ENCODE data around the gene LDB2. TPM values are rescaled to one million over a fixed set of nuclear protein-coding genes. Genes with fewer than 3 reads are reported as not detected.

LDB2 gene
- total and polyA plus RNA-seq, 2 of the 8 experiments (the other 6 are each of a cell fraction or from before 2014, with no cell fraction given), result 57.0 to 140 TPM

DNA sequence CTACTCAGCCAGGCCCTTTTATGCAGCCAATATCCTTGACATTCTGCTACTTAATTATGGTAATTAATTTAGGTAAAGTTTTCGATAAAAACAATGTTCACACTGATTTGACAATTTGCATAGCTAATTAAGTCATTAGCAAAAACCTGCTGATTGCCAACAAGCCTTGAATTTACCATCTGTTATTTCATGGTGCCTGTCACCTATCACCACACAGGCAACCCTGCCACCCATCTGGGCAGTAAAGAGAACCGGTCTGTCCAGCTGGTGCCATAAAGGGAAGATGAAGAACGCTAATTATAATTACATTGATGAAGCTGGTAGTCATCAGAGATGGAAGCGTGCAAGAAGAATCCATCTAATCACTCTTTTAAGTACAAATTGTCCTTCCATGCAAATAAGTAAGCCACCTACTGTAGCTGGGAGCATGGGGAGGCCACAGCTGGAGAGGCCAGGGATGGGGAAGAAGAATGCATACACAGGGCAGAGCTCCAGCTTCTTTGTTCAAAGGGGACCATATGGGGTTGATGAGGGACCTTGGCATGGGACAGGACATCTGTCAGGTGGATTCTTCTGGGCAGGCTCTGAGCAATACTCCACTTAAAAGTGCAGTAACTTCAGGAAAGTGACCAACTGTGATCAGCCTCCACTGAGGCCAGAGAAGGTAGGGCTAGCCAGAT lies 394.9 kb downstream of the LDB2 start:
- H3K27ac ChIP-seq (ENCODE audit: low read depth, low read length), result no peak overlapping the region
- no peak overlapping the region for H4K8ac ChIP-seq (ENCODE audit: extremely low read depth, insufficient read depth, low read length)
- H2BK120ac ChIP-seq (replicated peaks; ENCODE audit: low read depth, low read length), result no peak overlapping the region
- no peaks in the 10 kb centered on the region for H3K27me3 ChIP-seq (replicated peaks in 1 of 4; ENCODE audit: control insufficient read depth in 3 of 4, extremely low read depth in 1 of 4, insufficient read depth in 3 of 4, low read length in 3 of 4)
- H4K5ac ChIP-seq (ENCODE audit: insufficient read length, low read depth, low read length), result no peak overlapping the region
- H3K9me3 ChIP-seq (ENCODE audit: insufficient read depth in 2 of 2, low read depth in 1 of 2, low read length in 1 of 2), result no peaks in the 10 kb centered on the region
- H3K79me2 ChIP-seq (ENCODE audit: control insufficient read depth in 1 of 2, insufficient read depth in 2 of 2, low read length in 2 of 2), result no peaks in the 10 kb centered on the region
- H2BK5ac ChIP-seq (ENCODE audit: low read depth, low read length), result no peak overlapping the region
- no peak overlapping the region for H3K23ac ChIP-seq (ENCODE audit: insufficient read length)
- H2AFZ ChIP-seq (ENCODE audit: low read length), result no peak overlapping the region
- no peak overlapping the region for H3K4me2 ChIP-seq (ENCODE audit: insufficient read depth in 1 of 2, low read depth in 2 of 2, low read length in 2 of 2)
- no peak overlapping the region for H4K91ac ChIP-seq (replicated peaks; ENCODE audit: insufficient read length, low read length)
- no peak overlapping the region for H2BK20ac ChIP-seq (ENCODE audit: low read length)
- POLR2A ChIA-PET (ENCODE audit: partially characterized antibody), result no interaction called here
- no peak for FAIRE-seq
- H2BK12ac ChIP-seq (ENCODE audit: low read depth, low read length), result no peak overlapping the region
- no peak overlapping the region for H3K14ac ChIP-seq (ENCODE audit: insufficient read length)
- CTCF ChIA-PET (ENCODE audit: partially characterized antibody), result interaction anchor here (0.9 to 1.6 kb wide), 4 partner anchors 60 to 932 kb away, joined by 3 to 4 read pairs (median 4); no protein-coding TSS in a partner anchor
- H2AK5ac ChIP-seq (ENCODE audit: low read depth, low read length), result no peak overlapping the region
- DNase-seq (ENCODE audit: low read depth in 1 of 2, low spot score in 2 of 2), result no peak
- no peak overlapping the region for H3K9ac ChIP-seq (replicated peaks in 1 of 4; ENCODE audit: extremely low read depth in 1 of 4, low read depth in 3 of 4, low read length in 3 of 4)
- H3K56ac ChIP-seq (replicated peaks; ENCODE audit: insufficient read length, low read depth, low read length), result no peak overlapping the region
- H2BK15ac ChIP-seq (ENCODE audit: low read length), result no peak overlapping the region
- H3K4ac ChIP-seq (replicated peaks; ENCODE audit: insufficient read length, low read depth, low read length), result no peak overlapping the region
- WGBS, 2 experiments (ENCODE audit: extremely low coverage in 1 of 2, insufficient coverage in 1 of 2, insufficient read length in 1 of 2, insufficient replicate concordance in 2 of 2, low coverage in 1 of 2, low lambda C conversion rate in 2 of 2, missing lambda C conversion rate in 1 of 2), result 95% methylated on average over 4 of the region's 4 CpGs; no CpG with 5 or more reads in 1 of the 2 experiments
- H4K20me1 ChIP-seq (replicated peaks in 1 of 2; ENCODE audit: control insufficient read depth in 1 of 2, insufficient read depth in 2 of 2, low read length in 2 of 2), result no peaks in the 10 kb centered on the region
- no peaks in the 10 kb centered on the region for H3K23me2 ChIP-seq (ENCODE audit: low read depth, low read length)
- no peak overlapping the region for H3K18ac ChIP-seq (ENCODE audit: extremely low read depth, low read length)
- H3K4me3 ChIP-seq (ENCODE audit: extremely low read depth in 1 of 4, insufficient read depth in 2 of 4, low read depth in 3 of 4, low read length in 4 of 4), result no peak overlapping the region
- H3K4me1 ChIP-seq (replicated peaks in 1 of 4; ENCODE audit: control insufficient read depth in 3 of 4, insufficient read depth in 4 of 4, low read length in 3 of 4), result no peaks in the 10 kb centered on the region
- H3K36me3 ChIP-seq (ENCODE audit: control insufficient read depth in 2 of 4, insufficient read depth in 4 of 4, low read length in 3 of 4), result peaks cover 0 to 14% (median 3%) of the 10 kb centered on the region in 4 experiments; a peak in 5 of 8 replicates
- H3K79me1 ChIP-seq (ENCODE audit: low read depth, low read length), result no peaks in the 10 kb centered on the region
- TF ChIP-seq FOSL1 (IDR thresholded peaks at IDR 0.05; ENCODE audit: insufficient read depth, low read depth, low read length) (no peak), BRCA1 (IDR thresholded peaks at IDR 0.05; ENCODE audit: low read depth, low read length) (no peak), SUZ12 (IDR thresholded peaks at IDR 0.05; ENCODE audit: low read length) (no peak), SIN3A (conservative IDR thresholded peaks at IDR 0.05 in 1 of 2, IDR thresholded peaks at IDR 0.05 in 1 of 2; ENCODE audit: low read depth in 1 of 2, low read length in 2 of 2) (no peak), JUN (IDR thresholded peaks at IDR 0.05; ENCODE audit: low read depth, low read length) (no peak), KDM5A (IDR thresholded peaks at IDR 0.05; ENCODE audit: low read length) (no peak), KDM1A (IDR thresholded peaks at IDR 0.05; ENCODE audit: borderline replicate concordance, low read length) (no peak), NANOG (IDR thresholded peaks at IDR 0.05; ENCODE audit: insufficient read depth, low read depth, low read length, poor library complexity, severe bottlenecking) (no peak), CEBPB (IDR thresholded peaks at IDR 0.05; ENCODE audit: low read depth, low read length) (no peak), MAFK (IDR thresholded peaks at IDR 0.05; ENCODE audit: low read depth, low read length) (no peak), TAF1 (IDR thresholded peaks at IDR 0.05; ENCODE audit: low read depth, low read length) (no peak)
- TF ChIP-seq, protein P1, sequence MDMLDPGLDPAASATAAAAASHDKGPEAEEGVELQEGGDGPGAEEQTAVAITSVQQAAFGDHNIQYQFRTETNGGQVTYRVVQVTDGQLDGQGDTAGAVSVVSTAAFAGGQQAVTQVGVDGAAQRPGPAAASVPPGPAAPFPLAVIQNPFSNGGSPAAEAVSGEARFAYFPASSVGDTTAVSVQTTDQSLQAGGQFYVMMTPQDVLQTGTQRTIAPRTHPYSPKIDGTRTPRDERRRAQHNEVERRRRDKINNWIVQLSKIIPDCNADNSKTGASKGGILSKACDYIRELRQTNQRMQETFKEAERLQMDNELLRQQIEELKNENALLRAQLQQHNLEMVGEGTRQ (IDR thresholded peaks at IDR 0.05; ENCODE audit: low read length), result no peak

Measured in H1 (cell line).